Measurements from ENCODE around the gene SNORC. TPM values are rescaled to one million over a fixed set of nuclear protein-coding genes. Genes with fewer than 3 reads are reported as not detected.
A peak's percentile ranks its signal among the peaks of the same experiment; 100 is the strongest.

SNORC gene
- total and polyA plus RNA-seq, 2 of the 4 experiments (the other 2 are of a cell fraction) = under 0.01 to 0.67 TPM

DNA sequence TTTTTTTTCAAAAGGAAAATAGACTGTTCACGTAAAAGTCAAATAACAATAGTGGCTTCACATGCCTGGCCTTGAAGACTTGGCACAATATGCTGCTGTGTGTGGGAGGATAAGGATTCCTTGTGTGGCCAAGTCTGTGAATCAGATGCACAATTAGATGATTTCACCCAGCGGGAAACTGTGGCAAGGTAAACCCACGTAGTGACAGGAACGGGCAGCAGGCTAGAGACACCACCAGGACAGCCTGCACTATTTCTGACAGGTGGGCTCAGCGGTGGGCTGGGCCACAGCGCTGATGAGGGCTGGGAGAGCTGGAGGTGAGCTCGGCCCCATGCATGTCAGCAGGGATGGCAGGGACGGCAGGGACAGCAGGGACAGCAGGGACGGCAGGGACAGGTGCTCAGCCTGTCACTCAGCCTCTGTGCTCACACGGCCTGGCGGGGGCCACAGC, 21.6 kb downstream of the SNORC start:
- Histone ChIP-seq H3K4me1 (ENCODE audit: control insufficient read depth, insufficient read depth, low read length) (peaks cover 1% of the 10 kb centered on the region; the same call in 1 of the 2 replicates), H3K4me2 (ENCODE audit: low read depth, low read length) (no peak overlapping the region), H2AFZ (replicated peaks; ENCODE audit: low read length, poor library complexity) (no peak overlapping the region), H3K27ac (ENCODE audit: insufficient read depth, low read length) (no peak overlapping the region), H2BK20ac (ENCODE audit: low read depth, low read length) (no peak overlapping the region), H3K18ac (ENCODE audit: low read depth, low read length) (no peak overlapping the region), H3K9ac (ENCODE audit: low read depth, low read length) (no peak overlapping the region), H3K9me3 (ENCODE audit: control insufficient read depth, insufficient read depth, low read length) (no peaks in the 10 kb centered on the region), H3K36me3 (ENCODE audit: control insufficient read depth, insufficient read depth, low read length) (no peaks in the 10 kb centered on the region), H2AK5ac (ENCODE audit: low read depth, low read length) (no peak overlapping the region), H4K5ac (ENCODE audit: low read depth, low read length) (no peak overlapping the region), H4K91ac (ENCODE audit: insufficient read depth, low read depth, low read length) (no peak overlapping the region), H3K4me3 (ENCODE audit: insufficient read depth, low read depth, low read length) (no peak overlapping the region), H2BK5ac (ENCODE audit: low read depth, low read length, poor library complexity, severe bottlenecking) (no peak overlapping the region), H3K23ac (ENCODE audit: low read depth, low read length) (no peak overlapping the region), H2BK120ac (ENCODE audit: low read depth, low read length) (no peak overlapping the region), H3K79me1 (ENCODE audit: low read depth in 1 of 2, low read length in 2 of 2) (no peaks in the 10 kb centered on the region), H3K9me1 (ENCODE audit: insufficient read depth, low read length) (peaks cover 6% of the 10 kb centered on the region; the same call in 1 of the 2 replicates), H3K4ac (ENCODE audit: low read depth, low read length) (no peak overlapping the region; the same call in 1 of the 2 replicates), H2BK15ac (ENCODE audit: low read depth, low read length) (no peak overlapping the region), H3K56ac (ENCODE audit: extremely low read depth, insufficient read depth, low read length) (no peak overlapping the region), H3K27me3 (ENCODE audit: control insufficient read depth, insufficient read depth, low read length) (no peaks in the 10 kb centered on the region; the same call in 1 of the 2 replicates), H3K14ac (replicated peaks; ENCODE audit: low read depth, low read length) (no peak overlapping the region), H4K8ac (ENCODE audit: low read depth in 2 of 2, low read length in 2 of 2) (no peak overlapping the region), H4K20me1 (ENCODE audit: insufficient read depth, low read length) (no peaks in the 10 kb centered on the region), H2AK9ac (replicated peaks; ENCODE audit: low read depth, low read length, poor library complexity) (no peak overlapping the region)
- dilution Hi-C loops (cut with HindIII; ENCODE audit: low sequenced_read_pairs, unreplicated experiment) (no loop called here), intact Hi-C loops (cut with micrococcal nuclease) (no loop called here), in situ Hi-C loops (cut with MboI; ENCODE audit: low sequenced_read_pairs) (no loop called here)
- POLR2A ChIA-PET (ENCODE audit: unreplicated experiment) = no interaction called here
- TF ChIP-seq MAZ (IDR thresholded peaks at IDR 0.05; ENCODE audit: borderline replicate concordance, low read depth, low read length) = no peak
- peak; percentile 72 for DNase-seq
- peak; percentile 21; the same call in 1 of the 2 replicates for ATAC-seq (ENCODE audit: low read depth)
- no TSS peak for BruUV-seq (replicated peaks)
- 82% methylated on average over 4 of the region's 11 CpGs; no CpG with 5 or more reads in 1 of the 2 experiments for WGBS, 2 experiments (ENCODE audit: extremely low coverage in 2 of 2, insufficient read length in 1 of 2)
- CTCF ChIA-PET = no interaction called here
